Endothelial cell of hepatic sinusoid (primary cell): ENCODE results near the gene SMIM22.

ENCODE experiments used
- in situ Hi-C: cut with HindIII; loops from 2 replicates; pipeline ENCODE4 v1.10.0; 2017; ENCODE audit warnings: low sequenced_read_pairs

SMIM22 gene

GRCh38 chr16:4814046-4814445 lies 18.9 kb downstream of the SMIM22 start:
- in situ Hi-C loops = no loop called here

- in situ Hi-C loops = no loop called here
Observed at GRCh38 chr16:4814542-4815173, 19.5 kb downstream of the SMIM22 start.

- in situ Hi-C loops = no loop called here
Observed at GRCh38 chr16:4820652-4821051, 25.5 kb downstream of the SMIM22 start.

GRCh38 chr16:4825196-4825595 lies 30.0 kb downstream of the SMIM22 start:
- in situ Hi-C loops = no loop called here

- in situ Hi-C loops = no loop called here
Observed at GRCh38 chr16:4826526-4826925, 31.4 kb downstream of the SMIM22 start.

GRCh38 chr16:4826980-4827379 lies 31.8 kb downstream of the SMIM22 start:
- in situ Hi-C loops = no loop called here

- in situ Hi-C loops = no loop called here
Observed at GRCh38 chr16:4828567-4829321, 33.6 kb downstream of the SMIM22 start.

GRCh38 chr16:4830408-4830807 lies 35.2 kb downstream of the SMIM22 start:
- in situ Hi-C loops = loop anchor here (5.0 kb wide), 1 partner anchor 63 kb away; the partner anchor contains the start of gene ZNF500

GRCh38 chr16:4831616-4832015 lies 36.4 kb downstream of the SMIM22 start:
- in situ Hi-C loops = loop anchor here (5.0 kb wide), 1 partner anchor 64 kb away; the partner anchor contains the start of gene ZNF500

GRCh38 chr16:4832698-4833343 lies 37.7 kb downstream of the SMIM22 start:
- in situ Hi-C loops = loop anchor here (5.0 kb wide), 1 partner anchor 66 kb away; the partner anchor contains the start of gene ZNF500

- in situ Hi-C loops = loop anchor here (5.0 kb wide), 1 partner anchor 66 kb away; the partner anchor contains the start of gene ZNF500
Observed at GRCh38 chr16:4833584-4833983, 38.4 kb downstream of the SMIM22 start.

- in situ Hi-C loops = loop anchor here (5.0 kb wide), 1 partner anchor 106 kb away; no protein-coding TSS in a partner anchor
Observed at GRCh38 chr16:4836727-4837126, 41.6 kb downstream of the SMIM22 start.

- in situ Hi-C loops = loop anchor here (5.0 kb wide), 1 partner anchor 104 kb away; no protein-coding TSS in a partner anchor
Observed at GRCh38 chr16:4837733-4838501, 42.7 kb downstream of the SMIM22 start.

GRCh38 chr16:4839942-4840341 lies 44.8 kb downstream of the SMIM22 start:
- in situ Hi-C loops = loop anchor here (5.0 kb wide), 1 partner anchor 102 kb away; no protein-coding TSS in a partner anchor

- in situ Hi-C loops = no loop called here
Observed at GRCh38 chr16:4840984-4841383, 45.8 kb downstream of the SMIM22 start.
